HUES6 (cell line): ENCODE results near the gene INTS4.
"Not testable (repeated sequence)": the region's sequence is repeated elsewhere in the genome, so short reads cannot be mapped to it uniquely, and the experiment has no call there.

ENCODE experiments used
- H3K27ac ChIP-seq: 2 replicates; pipeline ENCODE4 v1.7.0; 2013; ENCODE audit warnings: low read depth, mild to moderate bottlenecking, low read length, inconsistent platforms
- H3K27me3 ChIP-seq: 2 replicates; pipeline ENCODE4 v1.6.1; 2013; ENCODE audit warnings: low read length; ENCODE audit not compliant: control insufficient read depth, insufficient read depth
- H3K36me3 ChIP-seq: 2 replicates; pipeline ENCODE4 v1.6.1; 2013; ENCODE audit warnings: low read length; ENCODE audit not compliant: control insufficient read depth, insufficient read depth
- H3K4me1 ChIP-seq: 2 replicates; pipeline ENCODE4 v1.6.1; 2013; ENCODE audit warnings: low read length; ENCODE audit not compliant: control insufficient read depth, insufficient read depth
- H3K4me3 ChIP-seq: 2 replicates; pipeline ENCODE4 v1.5.1; 2013; ENCODE audit warnings: low read depth, low read length
- H3K9ac ChIP-seq: one replicate; pipeline ENCODE4 v1.6.1; 2013; ENCODE audit warnings: mild to moderate bottlenecking, low read length
- H3K9me3 ChIP-seq: 2 replicates; pipeline ENCODE4 v1.6.1; 2013; ENCODE audit warnings: low read depth, low read length; ENCODE audit not compliant: control insufficient read depth, insufficient read depth

INTS4 gene

GRCh38 chr11:77999446-78000030 is 5.1 kb upstream of the INTS4 start:
- Histone ChIP-seq H3K9me3 (no peaks in the 10 kb centered on the region), H3K9ac (no peak overlapping the region), H3K4me3 (no peak overlapping the region), H3K4me1 (peaks cover 4% of the 10 kb centered on the region), H3K27ac (no peak overlapping the region), H3K36me3 (no peaks in the 10 kb centered on the region), H3K27me3 (no peaks in the 10 kb centered on the region; the same call in 1 of the 2 replicates)

GRCh38 chr11:77993902-77994301 is 566 bp downstream of the INTS4 start:
- Histone ChIP-seq H3K36me3 (peaks cover 16% of the 10 kb centered on the region), H3K4me1 (peaks cover 9% of the 10 kb centered on the region), H3K27ac (peak overlapping the region; percentile 39; the same call in 1 of the 2 replicates), H3K9me3 (no peaks in the 10 kb centered on the region), H3K9ac (peak overlapping the region; percentile 82), H3K4me3 (peak overlapping the region; percentile 89), H3K27me3 (no peaks in the 10 kb centered on the region)

GRCh38 chr11:77990981-77991380 is 3.5 kb downstream of the INTS4 start:
- no peak overlapping the region for H3K4me3 ChIP-seq
- H3K9ac ChIP-seq, result no peak overlapping the region

GRCh38 chr11:77986456-77986855 is 8.0 kb downstream of the INTS4 start:
- not testable (repeated sequence) for H3K4me1 ChIP-seq, H3K27me3 ChIP-seq, H3K9me3 ChIP-seq, H3K9ac ChIP-seq, H3K27ac ChIP-seq, H3K4me3 ChIP-seq
- peaks cover 34% of the 10 kb centered on the region for H3K36me3 ChIP-seq

More at GRCh38 chr11:77990981-77991380, 3.5 kb downstream of the INTS4 start:
- Histone ChIP-seq H3K4me1 (peaks cover 9% of the 10 kb centered on the region), H3K27ac (no peak overlapping the region), H3K27me3 (no peaks in the 10 kb centered on the region), H3K36me3 (peaks cover 34% of the 10 kb centered on the region), H3K9me3 (no peaks in the 10 kb centered on the region)

- no peak overlapping the region for H3K27ac ChIP-seq
- H3K27me3 ChIP-seq, result no peaks in the 10 kb centered on the region
- peaks cover 29% of the 10 kb centered on the region for H3K36me3 ChIP-seq
- H3K9me3 ChIP-seq, result no peaks in the 10 kb centered on the region
- H3K4me1 ChIP-seq, result no peaks in the 10 kb centered on the region
- no peak overlapping the region for H3K9ac ChIP-seq
- H3K4me3 ChIP-seq, result no peak overlapping the region
These were observed 13.0 kb downstream of the INTS4 start for GRCh38 chr11:77981346-77981947.

GRCh38 chr11:77968337-77968736 is 26.1 kb downstream of the INTS4 start:
- H3K9me3 ChIP-seq, result no peaks in the 10 kb centered on the region
- no peak overlapping the region for H3K9ac ChIP-seq
- H3K4me1 ChIP-seq, result no peaks in the 10 kb centered on the region
- no peak overlapping the region for H3K4me3 ChIP-seq
- no peak overlapping the region for H3K27ac ChIP-seq
- H3K27me3 ChIP-seq, result no peaks in the 10 kb centered on the region
- H3K36me3 ChIP-seq, result peaks cover 5% of the 10 kb centered on the region; the same call in 1 of the 2 replicates

GRCh38 chr11:77967753-77968152 is 26.7 kb downstream of the INTS4 start:
- Histone ChIP-seq H3K27me3 (no peaks in the 10 kb centered on the region), H3K9me3 (no peaks in the 10 kb centered on the region), H3K4me3 (no peak overlapping the region), H3K9ac (no peak overlapping the region), H3K27ac (no peak overlapping the region), H3K36me3 (peaks cover 5% of the 10 kb centered on the region; the same call in 1 of the 2 replicates), H3K4me1 (no peaks in the 10 kb centered on the region)

GRCh38 chr11:77967121-77967520 is 27.3 kb downstream of the INTS4 start:
- H3K27ac ChIP-seq, result no peak overlapping the region
- peaks cover 5% of the 10 kb centered on the region; the same call in 1 of the 2 replicates for H3K36me3 ChIP-seq
- no peaks in the 10 kb centered on the region for H3K4me1 ChIP-seq
- H3K9me3 ChIP-seq, result no peaks in the 10 kb centered on the region
- no peaks in the 10 kb centered on the region for H3K27me3 ChIP-seq
- no peak overlapping the region for H3K4me3 ChIP-seq
- H3K9ac ChIP-seq, result no peak overlapping the region

- H3K9me3 ChIP-seq, result no peaks in the 10 kb centered on the region
- no peak overlapping the region for H3K4me3 ChIP-seq
- H3K36me3 ChIP-seq, result peaks cover 5% of the 10 kb centered on the region; the same call in 1 of the 2 replicates
- no peak overlapping the region for H3K9ac ChIP-seq
- no peaks in the 10 kb centered on the region for H3K4me1 ChIP-seq
- H3K27me3 ChIP-seq, result no peaks in the 10 kb centered on the region
- H3K27ac ChIP-seq, result no peak overlapping the region
These were observed 28.1 kb downstream of the INTS4 start for GRCh38 chr11:77966338-77966737.

- Histone ChIP-seq H3K4me3 (no peak overlapping the region), H3K9me3 (no peaks in the 10 kb centered on the region), H3K36me3 (peaks cover 20% of the 10 kb centered on the region; the same call in 1 of the 2 replicates), H3K27ac (no peak overlapping the region), H3K27me3 (no peaks in the 10 kb centered on the region), H3K9ac (no peak overlapping the region), H3K4me1 (no peaks in the 10 kb centered on the region)
These were observed 35.0 kb downstream of the INTS4 start for GRCh38 chr11:77959434-77959833.

GRCh38 chr11:77958583-77959177 is 35.8 kb downstream of the INTS4 start:
- peaks cover 23% of the 10 kb centered on the region; the same call in 1 of the 2 replicates for H3K36me3 ChIP-seq
- H3K4me3 ChIP-seq, H3K27me3 ChIP-seq, H3K9ac ChIP-seq, H3K27ac ChIP-seq, H3K9me3 ChIP-seq, H3K4me1 ChIP-seq: not testable (repeated sequence)
